AG10803 (cell line): ENCODE measurements around the gene ATP8A2.
"Not testable (repeated sequence)": the region's sequence is repeated elsewhere in the genome, so short reads cannot be mapped to it uniquely, and the experiment has no call there.

ENCODE experiments used
- DNase-seq: peaks from one replicate; pipeline ENCODE4 v3.0.0; 2010; ENCODE audit warnings: low read depth
- H3K4me3 ChIP-seq: 2 replicates; pipeline ENCODE4 v1.5.1; 2011; ENCODE audit warnings: mild to moderate bottlenecking, low read length, control low read depth
- CTCF ChIP-seq: conservative IDR thresholded peaks from 2 replicates; pipeline ENCODE4 v1.5.1; 2011; ENCODE audit warnings: mild to moderate bottlenecking, low read length, control low read depth, inconsistent platforms

Gene ATP8A2

GRCh38 chr13:25351404-25351803, 20.4 kb upstream of the ATP8A2 start:
- H3K4me3 ChIP-seq: no peak overlapping the region
- no peak for DNase-seq
- TF ChIP-seq CTCF: no peak

GRCh38 chr13:25352230-25352629, 19.5 kb upstream of the ATP8A2 start:
- no peak for DNase-seq
- H3K4me3 ChIP-seq: no peak overlapping the region
- no peak for TF ChIP-seq CTCF

- no peak for TF ChIP-seq CTCF
- no peak overlapping the region for H3K4me3 ChIP-seq
- DNase-seq: no peak
Measured at GRCh38 chr13:25352806-25353205, 19.0 kb upstream of the ATP8A2 start.

- no peak overlapping the region for H3K4me3 ChIP-seq
- no peak for DNase-seq
- TF ChIP-seq CTCF: no peak
Measured at GRCh38 chr13:25353344-25353743, 18.4 kb upstream of the ATP8A2 start.

- H3K4me3 ChIP-seq: no peak overlapping the region
- TF ChIP-seq CTCF: no peak
- DNase-seq: no peak
Measured at GRCh38 chr13:25354377-25354776, 17.4 kb upstream of the ATP8A2 start.

- not testable (repeated sequence) for DNase-seq, H3K4me3 ChIP-seq
Measured at GRCh38 chr13:25360443-25360842, 11.3 kb upstream of the ATP8A2 start.

- TF ChIP-seq CTCF: no peak
- no peak for DNase-seq
- no peak overlapping the region for H3K4me3 ChIP-seq
Measured at GRCh38 chr13:25365720-25366235, 6.0 kb upstream of the ATP8A2 start.
